ENCODE results near the gene MYCBP2.
"Not testable (repeated sequence)": the region's sequence is repeated elsewhere in the genome, so short reads cannot be mapped to it uniquely, and the experiment has no call there.

MYCBP2 gene

DNA sequence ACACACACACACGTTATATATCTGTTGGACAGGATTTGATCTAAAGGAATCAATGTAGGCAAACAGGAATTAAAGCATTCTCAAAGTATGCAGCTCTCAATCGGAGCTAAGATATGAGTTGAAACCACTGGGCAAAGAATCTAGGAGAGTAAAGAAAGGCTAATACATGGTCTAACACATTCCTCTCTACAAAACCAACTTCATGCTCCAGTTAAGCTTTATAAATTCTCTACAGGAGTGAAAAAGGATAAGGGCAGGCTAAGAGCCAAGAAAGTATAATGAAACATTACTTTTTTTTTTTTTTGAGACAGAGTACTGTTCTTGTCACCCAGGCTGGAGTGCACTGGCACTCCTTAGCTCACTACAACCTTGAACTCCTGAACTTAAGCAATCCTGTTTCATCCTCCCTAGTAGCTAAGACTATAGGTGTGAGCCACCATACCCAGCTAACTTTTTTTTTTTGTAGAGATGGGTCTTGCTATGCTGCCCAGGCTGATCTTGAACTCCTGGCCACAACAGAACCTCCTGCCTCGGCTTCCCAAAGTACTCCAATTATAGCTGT lies 310.6 kb downstream of the MYCBP2 start:
- TF ChIP-seq, protein P1, sequence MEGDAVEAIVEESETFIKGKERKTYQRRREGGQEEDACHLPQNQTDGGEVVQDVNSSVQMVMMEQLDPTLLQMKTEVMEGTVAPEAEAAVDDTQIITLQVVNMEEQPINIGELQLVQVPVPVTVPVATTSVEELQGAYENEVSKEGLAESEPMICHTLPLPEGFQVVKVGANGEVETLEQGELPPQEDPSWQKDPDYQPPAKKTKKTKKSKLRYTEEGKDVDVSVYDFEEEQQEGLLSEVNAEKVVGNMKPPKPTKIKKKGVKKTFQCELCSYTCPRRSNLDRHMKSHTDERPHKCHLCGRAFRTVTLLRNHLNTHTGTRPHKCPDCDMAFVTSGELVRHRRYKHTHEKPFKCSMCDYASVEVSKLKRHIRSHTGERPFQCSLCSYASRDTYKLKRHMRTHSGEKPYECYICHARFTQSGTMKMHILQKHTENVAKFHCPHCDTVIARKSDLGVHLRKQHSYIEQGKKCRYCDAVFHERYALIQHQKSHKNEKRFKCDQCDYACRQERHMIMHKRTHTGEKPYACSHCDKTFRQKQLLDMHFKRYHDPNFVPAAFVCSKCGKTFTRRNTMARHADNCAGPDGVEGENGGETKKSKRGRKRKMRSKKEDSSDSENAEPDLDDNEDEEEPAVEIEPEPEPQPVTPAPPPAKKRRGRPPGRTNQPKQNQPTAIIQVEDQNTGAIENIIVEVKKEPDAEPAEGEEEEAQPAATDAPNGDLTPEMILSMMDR (IDR thresholded peaks at IDR 0.05; ENCODE audit: low read depth, low read length): no peak
- H3K27ac ChIP-seq: no peak overlapping the region
- DNase-seq: no peak
- no peaks in the 10 kb centered on the region for H3K27me3 ChIP-seq (ENCODE audit: insufficient read depth, low read depth, severe bottlenecking)
- no peaks in the 10 kb centered on the region for H3K9me3 ChIP-seq (ENCODE audit: severe bottlenecking)
- peaks cover 25% of the 10 kb centered on the region for H3K36me3 ChIP-seq
- no peak overlapping the region for H3K4me3 ChIP-seq (ENCODE audit: low read depth, low read length)

- TF ChIP-seq, protein P1 (IDR thresholded peaks at IDR 0.05; ENCODE audit: low read depth, low read length): no peak
- Histone ChIP-seq H3K27ac (no peak overlapping the region), H3K36me3 (peaks cover 32% of the 10 kb centered on the region), H3K27me3 (ENCODE audit: insufficient read depth, low read depth, severe bottlenecking) (no peaks in the 10 kb centered on the region), H3K4me3 (ENCODE audit: low read depth, low read length) (no peak overlapping the region), H3K9me3 (ENCODE audit: severe bottlenecking) (no peaks in the 10 kb centered on the region)
- no peak for DNase-seq
Observed at GRCh38 chr13:77014906-77015685, 311.8 kb downstream of the MYCBP2 start.

DNA sequence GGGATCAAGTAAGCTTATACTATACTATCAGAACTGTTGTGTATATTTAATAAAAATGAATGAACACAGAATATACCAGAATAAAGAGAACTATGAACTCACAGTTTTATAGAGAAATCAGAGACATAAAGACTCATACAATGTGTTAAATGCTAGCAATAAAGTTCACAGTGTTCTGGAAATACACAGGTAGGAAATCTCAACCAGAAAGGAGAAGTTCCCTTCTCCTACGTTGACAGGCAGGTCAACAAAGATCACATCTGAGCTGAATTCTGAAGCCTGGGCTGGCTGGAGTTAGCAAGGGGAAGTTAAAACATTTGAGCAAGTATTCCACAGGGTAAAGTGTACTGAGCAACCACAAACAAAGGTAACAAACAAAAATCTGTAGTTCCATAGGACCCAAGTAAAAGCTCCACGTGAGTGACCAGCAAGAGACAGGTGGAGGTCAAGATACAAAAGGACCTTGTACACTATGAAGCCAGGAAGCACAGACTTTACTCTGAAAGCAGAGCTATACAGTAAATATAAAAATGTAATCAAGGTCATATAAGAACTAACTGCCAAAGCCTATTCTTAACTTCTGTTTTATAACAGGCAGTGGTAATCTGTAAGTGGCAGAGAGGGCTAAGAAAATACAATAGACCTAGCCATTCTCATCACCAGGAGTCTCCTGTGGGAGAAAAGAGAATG lies 312.9 kb downstream of the MYCBP2 start:
- H3K27me3 ChIP-seq (ENCODE audit: insufficient read depth, low read depth, severe bottlenecking): no peaks in the 10 kb centered on the region
- TF ChIP-seq, protein P1 (IDR thresholded peaks at IDR 0.05; ENCODE audit: low read depth, low read length): no peak
- no peak overlapping the region for H3K27ac ChIP-seq
- no peaks in the 10 kb centered on the region for H3K9me3 ChIP-seq (ENCODE audit: severe bottlenecking)
- H3K36me3 ChIP-seq: peaks cover 36% of the 10 kb centered on the region
- no peak for DNase-seq
- no peak overlapping the region for H3K4me3 ChIP-seq (ENCODE audit: low read depth, low read length)

GRCh38 chr13:77009719-77010118 lies 317.2 kb downstream of the MYCBP2 start:
- H3K9me3 ChIP-seq (ENCODE audit: severe bottlenecking); H3K27ac ChIP-seq; DNase-seq; H3K27me3 ChIP-seq (ENCODE audit: insufficient read depth, low read depth, severe bottlenecking); H3K4me3 ChIP-seq (ENCODE audit: low read depth, low read length): not testable (repeated sequence)
- peaks cover 19% of the 10 kb centered on the region for H3K36me3 ChIP-seq

DNA sequence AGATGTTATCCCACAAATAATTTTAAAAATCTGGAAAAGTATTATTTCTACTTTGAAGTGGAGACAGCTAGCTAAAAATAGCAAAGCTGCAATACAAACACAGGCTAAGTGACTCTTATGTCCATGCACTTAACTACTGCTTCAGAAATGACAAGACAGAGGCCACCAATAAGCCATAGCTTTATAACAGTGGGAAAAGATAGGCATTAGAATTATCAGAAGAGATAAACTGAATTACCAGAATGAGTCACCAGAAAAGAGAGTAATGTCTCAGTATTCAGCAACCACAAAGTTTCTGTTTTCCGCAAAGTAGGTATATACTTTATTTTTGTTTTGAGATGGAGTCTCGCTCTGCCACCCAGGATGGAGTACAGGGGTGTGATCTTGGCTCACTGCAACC lies 317.9 kb downstream of the MYCBP2 start:
- H3K9me3 ChIP-seq (ENCODE audit: severe bottlenecking): no peaks in the 10 kb centered on the region
- no peak overlapping the region for H3K4me3 ChIP-seq (ENCODE audit: low read depth, low read length)
- no peaks in the 10 kb centered on the region for H3K27me3 ChIP-seq (ENCODE audit: insufficient read depth, low read depth, severe bottlenecking)
- peaks cover 15% of the 10 kb centered on the region for H3K36me3 ChIP-seq
- H3K27ac ChIP-seq: no peak overlapping the region
- TF ChIP-seq, protein P1 (IDR thresholded peaks at IDR 0.05; ENCODE audit: low read depth, low read length): no peak
- DNase-seq: no peak

- H3K27ac ChIP-seq; DNase-seq; H3K9me3 ChIP-seq (ENCODE audit: severe bottlenecking); H3K4me3 ChIP-seq (ENCODE audit: low read depth, low read length); H3K27me3 ChIP-seq (ENCODE audit: insufficient read depth, low read depth, severe bottlenecking): not testable (repeated sequence)
- H3K36me3 ChIP-seq: peaks cover 11% of the 10 kb centered on the region; the same call in 1 of the 2 replicates
Observed at GRCh38 chr13:77008337-77008736, 318.6 kb downstream of the MYCBP2 start.
